Ishikawa (cell line): Measurements from ENCODE around the gene RAI14.

Experiments
- CEBPB ChIP-seq: IDR thresholded peaks from 2 replicates; pipeline ENCODE4 v1.6.1; 2012
- EP300 ChIP-seq: IDR thresholded peaks from 2 replicates; pipeline ENCODE4 v1.6.1; 2012; ENCODE audit warnings: borderline replicate concordance
- MAX ChIP-seq: IDR thresholded peaks from 2 replicates; pipeline ENCODE4 v1.6.1; 2012
- NFIC ChIP-seq: IDR thresholded peaks from 2 replicates; pipeline ENCODE4 v1.6.1; 2012
- RAD21 ChIP-seq: IDR thresholded peaks from 2 replicates; pipeline ENCODE4 v1.6.1; 2012; ENCODE audit warnings: low read depth
- REST ChIP-seq: IDR thresholded peaks from 2 replicates; pipeline ENCODE4 v1.6.1; 2012; ENCODE audit warnings: low read depth, mild to moderate bottlenecking
- TAF1 ChIP-seq: IDR thresholded peaks from 2 replicates; pipeline ENCODE4 v1.6.1; 2012; ENCODE audit warnings: low read depth, mild to moderate bottlenecking
- TCF12 ChIP-seq: IDR thresholded peaks from 2 replicates; pipeline ENCODE4 v1.6.1; 2012; ENCODE audit warnings: low read depth
- TEAD4 ChIP-seq: IDR thresholded peaks from 2 replicates; pipeline ENCODE4 v1.6.1; 2012
- USF1 ChIP-seq: IDR thresholded peaks from 2 replicates; pipeline ENCODE4 v1.6.1; 2012
- ZBTB7A ChIP-seq: IDR thresholded peaks from 2 replicates; pipeline ENCODE4 v1.6.1; 2012; ENCODE audit warnings: low read depth

DNA sequence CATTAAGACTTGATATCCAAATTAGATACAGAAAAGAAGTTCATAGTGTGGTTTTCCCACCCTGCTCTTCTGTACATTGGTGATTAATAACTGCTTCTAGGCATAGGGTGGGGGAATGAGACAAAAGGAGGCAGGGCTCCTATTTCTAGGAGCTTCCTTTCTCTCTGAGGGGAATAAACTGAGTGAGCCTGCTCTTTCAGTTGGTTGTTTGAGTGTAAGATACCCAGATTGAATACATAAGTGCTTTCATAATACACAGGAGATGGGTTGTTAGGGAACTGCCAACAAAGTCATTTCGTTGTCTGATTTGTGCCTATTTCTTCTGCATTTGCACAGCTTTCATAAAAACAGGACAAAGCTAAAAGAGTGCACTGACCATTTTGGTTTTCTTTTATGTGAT is 133.9 kb downstream of the RAI14 start:
- TF ChIP-seq EP300 (no peak), USF1 (no peak), RAD21 (no peak), ZBTB7A (no peak), NFIC (no peak), REST (no peak), TAF1 (no peak), CEBPB (no peak), MAX (no peak), TEAD4 (no peak), TCF12 (no peak)
